ENCODE results near the gene SYP.

GRCh38 chrX:49228185-49228584 is 28.2 kb upstream of the SYP start:
- TF ChIP-seq CREM (CRISPR knock-in tag; IDR thresholded peaks at IDR 0.05) = no peak
- no peak for TF ChIP-seq NR2C2 (CRISPR knock-in tag; IDR thresholded peaks at IDR 0.05)
- no peak for TF ChIP-seq TCF7 (CRISPR knock-in tag; IDR thresholded peaks at IDR 0.05; ENCODE audit: low read depth)
- TF ChIP-seq CTCF (IDR thresholded peaks at IDR 0.05) = no peak
- TF ChIP-seq, protein P1, sequence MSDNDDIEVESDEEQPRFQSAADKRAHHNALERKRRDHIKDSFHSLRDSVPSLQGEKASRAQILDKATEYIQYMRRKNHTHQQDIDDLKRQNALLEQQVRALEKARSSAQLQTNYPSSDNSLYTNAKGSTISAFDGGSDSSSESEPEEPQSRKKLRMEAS (CRISPR knock-in tag; IDR thresholded peaks at IDR 0.05) = no peak
- TF ChIP-seq, protein P2, sequence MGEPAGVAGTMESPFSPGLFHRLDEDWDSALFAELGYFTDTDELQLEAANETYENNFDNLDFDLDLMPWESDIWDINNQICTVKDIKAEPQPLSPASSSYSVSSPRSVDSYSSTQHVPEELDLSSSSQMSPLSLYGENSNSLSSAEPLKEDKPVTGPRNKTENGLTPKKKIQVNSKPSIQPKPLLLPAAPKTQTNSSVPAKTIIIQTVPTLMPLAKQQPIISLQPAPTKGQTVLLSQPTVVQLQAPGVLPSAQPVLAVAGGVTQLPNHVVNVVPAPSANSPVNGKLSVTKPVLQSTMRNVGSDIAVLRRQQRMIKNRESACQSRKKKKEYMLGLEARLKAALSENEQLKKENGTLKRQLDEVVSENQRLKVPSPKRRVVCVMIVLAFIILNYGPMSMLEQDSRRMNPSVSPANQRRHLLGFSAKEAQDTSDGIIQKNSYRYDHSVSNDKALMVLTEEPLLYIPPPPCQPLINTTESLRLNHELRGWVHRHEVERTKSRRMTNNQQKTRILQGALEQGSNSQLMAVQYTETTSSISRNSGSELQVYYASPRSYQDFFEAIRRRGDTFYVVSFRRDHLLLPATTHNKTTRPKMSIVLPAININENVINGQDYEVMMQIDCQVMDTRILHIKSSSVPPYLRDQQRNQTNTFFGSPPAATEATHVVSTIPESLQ (CRISPR knock-in tag; IDR thresholded peaks at IDR 0.05) = no peak
- no peak for TF ChIP-seq ZNF512 (CRISPR knock-in tag; IDR thresholded peaks at IDR 0.05; ENCODE audit: borderline replicate concordance)
- TF ChIP-seq CREB1 (CRISPR knock-in tag; IDR thresholded peaks at IDR 0.05) = no peak
- no peak for TF ChIP-seq ZNF138 (CRISPR knock-in tag; conservative IDR thresholded peaks at IDR 0.05)
- TF ChIP-seq, protein P3, sequence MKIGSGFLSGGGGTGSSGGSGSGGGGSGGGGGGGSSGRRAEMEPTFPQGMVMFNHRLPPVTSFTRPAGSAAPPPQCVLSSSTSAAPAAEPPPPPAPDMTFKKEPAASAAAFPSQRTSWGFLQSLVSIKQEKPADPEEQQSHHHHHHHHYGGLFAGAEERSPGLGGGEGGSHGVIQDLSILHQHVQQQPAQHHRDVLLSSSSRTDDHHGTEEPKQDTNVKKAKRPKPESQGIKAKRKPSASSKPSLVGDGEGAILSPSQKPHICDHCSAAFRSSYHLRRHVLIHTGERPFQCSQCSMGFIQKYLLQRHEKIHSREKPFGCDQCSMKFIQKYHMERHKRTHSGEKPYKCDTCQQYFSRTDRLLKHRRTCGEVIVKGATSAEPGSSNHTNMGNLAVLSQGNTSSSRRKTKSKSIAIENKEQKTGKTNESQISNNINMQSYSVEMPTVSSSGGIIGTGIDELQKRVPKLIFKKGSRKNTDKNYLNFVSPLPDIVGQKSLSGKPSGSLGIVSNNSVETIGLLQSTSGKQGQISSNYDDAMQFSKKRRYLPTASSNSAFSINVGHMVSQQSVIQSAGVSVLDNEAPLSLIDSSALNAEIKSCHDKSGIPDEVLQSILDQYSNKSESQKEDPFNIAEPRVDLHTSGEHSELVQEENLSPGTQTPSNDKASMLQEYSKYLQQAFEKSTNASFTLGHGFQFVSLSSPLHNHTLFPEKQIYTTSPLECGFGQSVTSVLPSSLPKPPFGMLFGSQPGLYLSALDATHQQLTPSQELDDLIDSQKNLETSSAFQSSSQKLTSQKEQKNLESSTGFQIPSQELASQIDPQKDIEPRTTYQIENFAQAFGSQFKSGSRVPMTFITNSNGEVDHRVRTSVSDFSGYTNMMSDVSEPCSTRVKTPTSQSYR (CRISPR knock-in tag; IDR thresholded peaks at IDR 0.05) = no peak
- TF ChIP-seq, protein P4, sequence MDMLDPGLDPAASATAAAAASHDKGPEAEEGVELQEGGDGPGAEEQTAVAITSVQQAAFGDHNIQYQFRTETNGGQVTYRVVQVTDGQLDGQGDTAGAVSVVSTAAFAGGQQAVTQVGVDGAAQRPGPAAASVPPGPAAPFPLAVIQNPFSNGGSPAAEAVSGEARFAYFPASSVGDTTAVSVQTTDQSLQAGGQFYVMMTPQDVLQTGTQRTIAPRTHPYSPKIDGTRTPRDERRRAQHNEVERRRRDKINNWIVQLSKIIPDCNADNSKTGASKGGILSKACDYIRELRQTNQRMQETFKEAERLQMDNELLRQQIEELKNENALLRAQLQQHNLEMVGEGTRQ (CRISPR knock-in tag; IDR thresholded peaks at IDR 0.05) = no peak
